ENCODE results near the gene HSPBP1. TPM values are rescaled to one million over a fixed set of nuclear protein-coding genes. Genes with fewer than 3 reads are reported as not detected.

The HSPBP1 gene
- total and polyA plus RNA-seq, 7 donors, result 19.7 to 62.7 (median 30.5) TPM

DNA sequence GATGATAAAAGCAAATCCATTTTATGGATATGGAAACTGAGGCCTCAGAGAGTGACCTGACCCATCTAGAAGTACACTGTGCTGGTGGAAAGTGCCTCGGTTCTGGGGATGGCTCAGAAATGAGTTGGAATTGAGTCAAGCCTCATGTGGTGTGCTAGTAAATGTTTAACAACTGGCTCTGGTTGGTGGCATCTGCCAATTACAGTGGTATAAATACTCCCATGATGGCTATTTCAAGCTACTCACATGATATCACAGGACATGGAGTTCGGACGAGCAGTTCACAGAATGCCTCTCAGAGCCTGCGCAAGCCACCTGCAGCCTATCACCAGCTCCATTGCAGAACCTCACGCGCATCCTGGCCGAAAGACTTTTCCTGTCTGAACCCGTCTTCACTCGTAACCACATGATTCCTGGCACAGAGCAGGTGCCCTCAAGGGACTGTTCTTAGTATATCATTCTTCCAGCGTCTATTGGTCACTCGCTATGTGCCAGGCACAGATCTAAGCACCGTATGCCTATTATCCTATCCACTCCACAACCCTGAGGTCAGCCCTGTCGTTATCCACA lies 36.1 kb upstream of the HSPBP1 start:
- Histone ChIP-seq H3K27me3 (peaks cover 0 to 11% (median 6%) of the 10 kb centered on the region in 3 donors), H3K4me1 (peaks cover 0 to 5% (median 0%) of the 10 kb centered on the region in 4 donors), H3K36me3 (no peaks in the 10 kb centered on the region), H3K9me3 (no peaks in the 10 kb centered on the region), H3K4me3 (no peak overlapping the region), H3K27ac (no peak overlapping the region)
- DNase-seq, result no peak
- TF ChIP-seq CTCF (IDR thresholded peaks at IDR 0.05) (no peak), EP300 (IDR thresholded peaks at IDR 0.05) (no peak), POLR2AphosphoS5 (IDR thresholded peaks at IDR 0.05) (no peak), POLR2A (IDR thresholded peaks at IDR 0.05) (no peak)
- 88 to 89% methylated on average over 13 of the region's 13 CpGs for WGBS, 2 donors
- intact Hi-C loops (cut with DNase I), result no loop called here

DNA sequence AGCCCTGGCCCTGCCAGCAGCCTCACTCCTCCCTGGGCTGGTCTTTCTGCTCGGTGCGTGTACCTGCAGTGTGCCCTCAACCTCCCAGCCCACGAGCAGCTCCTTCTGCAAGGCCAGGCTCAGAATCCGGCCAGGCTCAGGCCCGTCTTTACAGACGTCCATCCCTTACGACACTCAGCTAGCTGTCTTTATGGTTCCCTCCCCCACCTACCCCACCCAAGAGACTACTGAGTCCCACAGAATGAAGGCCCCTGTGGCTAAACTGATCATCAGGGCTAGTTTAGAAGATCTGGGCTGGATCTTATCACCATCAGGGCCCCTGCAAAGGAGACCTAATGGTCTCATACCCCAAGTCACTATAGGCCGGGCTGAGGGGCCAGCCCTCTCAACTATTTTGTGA lies 34.5 kb upstream of the HSPBP1 start:
- no peak overlapping the region for H3K4me3 ChIP-seq
- H3K27me3 ChIP-seq, result no peaks in the 10 kb centered on the region
- H3K9me3 ChIP-seq, result no peaks in the 10 kb centered on the region
- no peaks in the 10 kb centered on the region for H3K4me1 ChIP-seq
- H3K36me3 ChIP-seq, result peaks cover 0 to 4% (median 1%) of the 10 kb centered on the region in 4 donors
- WGBS, 2 donors, result 91 to 92% methylated on average over 8 of the region's 8 CpGs
- TF ChIP-seq POLR2A (IDR thresholded peaks at IDR 0.05) (no peak), CTCF (IDR thresholded peaks at IDR 0.05) (no peak), POLR2AphosphoS5 (IDR thresholded peaks at IDR 0.05) (no peak), EP300 (IDR thresholded peaks at IDR 0.05) (no peak)
- no peak for DNase-seq
- no peak overlapping the region for H3K27ac ChIP-seq
- intact Hi-C loops (cut with DNase I), result no loop called here

GRCh38 chr19:55312621-55313512 lies 33.0 kb upstream of the HSPBP1 start:
- TF ChIP-seq POLR2A (IDR thresholded peaks at IDR 0.05) (no peak), CTCF (IDR thresholded peaks at IDR 0.05) (no peak), POLR2AphosphoS5 (IDR thresholded peaks at IDR 0.05) (no peak), EP300 (IDR thresholded peaks at IDR 0.05) (no peak)
- intact Hi-C loops (cut with DNase I), result no loop called here
- no peaks in the 10 kb centered on the region for H3K4me1 ChIP-seq
- 85 to 86% methylated on average over 47 of the region's 47 CpGs for WGBS, 2 donors
- no peak overlapping the region for H3K4me3 ChIP-seq
- no peak overlapping the region for H3K27ac ChIP-seq
- no peak for DNase-seq
- H3K9me3 ChIP-seq, result no peaks in the 10 kb centered on the region
- H3K36me3 ChIP-seq, result peaks cover 0 to 16% (median 1%) of the 10 kb centered on the region in 4 donors
- no peaks in the 10 kb centered on the region for H3K27me3 ChIP-seq

DNA sequence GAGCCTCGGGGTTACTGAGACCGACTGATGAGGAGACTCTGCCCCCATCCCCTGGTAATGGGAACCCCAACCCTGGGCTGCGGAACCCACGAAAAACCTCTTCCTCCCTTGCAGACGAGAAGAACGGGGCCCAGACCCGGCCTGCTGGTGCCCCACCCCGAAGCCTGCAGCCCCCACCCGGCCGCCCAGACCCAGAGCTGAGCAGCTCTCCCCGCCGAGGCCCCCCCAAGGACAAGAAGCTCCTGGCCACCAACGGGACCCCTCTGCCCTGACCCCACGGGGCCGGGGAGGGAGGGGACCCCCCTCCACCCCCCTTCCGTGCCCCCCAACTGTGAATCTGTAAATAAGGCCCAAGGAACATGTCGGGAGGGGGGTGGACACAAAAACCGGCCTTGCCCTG lies 31.9 kb upstream of the HSPBP1 start:
- WGBS, 2 donors, result 83 to 88% methylated on average over 18 of the region's 18 CpGs
- intact Hi-C loops (cut with DNase I), result no loop called here
- H3K36me3 ChIP-seq, result peaks cover 0 to 21% (median 4%) of the 10 kb centered on the region in 4 donors
- H3K27me3 ChIP-seq, result no peaks in the 10 kb centered on the region
- no peak for DNase-seq
- H3K27ac ChIP-seq, result no peak overlapping the region
- no peak for TF ChIP-seq POLR2A (IDR thresholded peaks at IDR 0.05)
- no peak for TF ChIP-seq CTCF (IDR thresholded peaks at IDR 0.05)
- TF ChIP-seq EP300 (IDR thresholded peaks at IDR 0.05), result no peak
- no peak for TF ChIP-seq POLR2AphosphoS5 (IDR thresholded peaks at IDR 0.05)
- no peaks in the 10 kb centered on the region for H3K4me1 ChIP-seq
- no peaks in the 10 kb centered on the region for H3K9me3 ChIP-seq
- H3K4me3 ChIP-seq, result no peak overlapping the region
